A673 (cell line): ENCODE data around the gene RPRD1B. TPM values are rescaled to one million over a fixed set of nuclear protein-coding genes. Genes with fewer than 3 reads are reported as not detected.

ENCODE experiments used
- BruUV-seq: library from RNA; stranded (reverse); fragments of 400-500 nt; replicated peaks from 2 replicates; lab custom pipeline; 2021; lab: Mats Ljungman, UMichigan
- CTCF ChIA-PET: fragments of 300-600 bp; sonication (Branson Sonifier 250); formaldehyde crosslinking; loops from one replicate; lab custom pipeline; 2022; ENCODE audit warnings: antibody characterized with exemption; lab: Charles Lee
- POLR2A ChIA-PET: fragments of 300-600 bp; sonication (Branson Sonifier 250); formaldehyde crosslinking; loops from one replicate; lab custom pipeline; 2022; ENCODE audit warnings: antibody characterized with exemption; ENCODE audit not compliant: low non-redundant PET; lab: Charles Lee
- DNase-seq: peaks from one replicate; pipeline ENCODE4 v3.0.0-alpha.2; 2015; ENCODE audit warnings: low spot score
- H3K27ac ChIP-seq: fragments of 200-600 bp; sonication (generic); 2 replicates; pipeline ENCODE4 v1.5.1; 2016; ENCODE audit warnings: mixed run types, low read depth, mild to moderate bottlenecking, mixed read lengths, antibody characterized with exemption, low read length; ENCODE audit not compliant: poor library complexity, severe bottlenecking
- H3K27me3 ChIP-seq: fragments of 200-600 bp; sonication (generic); replicated peaks from 2 replicates; pipeline ENCODE4 v1.6.1; 2017; ENCODE audit warnings: mixed run types, low read depth, mild to moderate bottlenecking, mixed read lengths, antibody characterized with exemption, low read length; ENCODE audit not compliant: insufficient read depth, poor library complexity
- H3K36me3 ChIP-seq: fragments of 200-600 bp; sonication (generic); 2 replicates; pipeline ENCODE4 v1.6.1; 2016; ENCODE audit warnings: mixed run types, mild to moderate bottlenecking, mixed read lengths, antibody characterized with exemption, low read length; ENCODE audit not compliant: insufficient read depth, poor library complexity, severe bottlenecking
- H3K4me1 ChIP-seq: fragments of 200-600 bp; sonication (generic); 2 replicates; pipeline ENCODE4 v1.6.1; 2017; ENCODE audit warnings: mixed run types, mild to moderate bottlenecking, mixed read lengths, antibody characterized with exemption, low read length; ENCODE audit not compliant: insufficient read depth, poor library complexity, severe bottlenecking
- H3K4me3 ChIP-seq: fragments of 200-600 bp; sonication (generic); 2 replicates; pipeline ENCODE4 v1.5.1; 2016; ENCODE audit warnings: low read depth, mixed run types, mild to moderate bottlenecking, mixed read lengths, low read length; ENCODE audit not compliant: poor library complexity, severe bottlenecking
- H3K9me3 ChIP-seq: fragments of 200-600 bp; sonication (generic); 2 replicates; pipeline ENCODE4 v1.6.1; 2016; ENCODE audit warnings: mixed run types, low read depth, mild to moderate bottlenecking, mixed read lengths, antibody characterized with exemption, low read length; ENCODE audit not compliant: poor library complexity, severe bottlenecking
- EZH2 ChIP-seq: fragments of 200-600 bp; sonication (generic); IDR thresholded peaks from 2 replicates; pipeline ENCODE4 v1.6.1; 2017; ENCODE audit warnings: borderline replicate concordance, low read depth, mild to moderate bottlenecking, mixed read lengths, antibody characterized with exemption, low read length; ENCODE audit not compliant: poor library complexity, severe bottlenecking
- intact Hi-C: fragments of 100-400 bp; cut with micrococcal nuclease; formaldehyde crosslinking; loops from one replicate; pipeline ENCODE4 v1.10.0; 2022; ENCODE audit not compliant: unreplicated experiment
- total RNA-seq: library from RNA; stranded (reverse); gene quantifications from 2 replicates; pipeline ENCODE4 v1.2.3, GENCODE V29; 2021
- TF ChIP-seq, protein P1 (sequence below): fragments of 300-800, 200-600 bp; sonication (generic); conservative IDR thresholded peaks from 2 replicates; pipeline ENCODE4 v1.5.1; 2017; ENCODE audit warnings: low read depth, mild to moderate bottlenecking, antibody characterized with exemption, low read length, moderate library complexity, mixed read lengths

The RPRD1B gene
- total RNA-seq, 1 experiment from 2014 or later, result 36.1 TPM

DNA sequence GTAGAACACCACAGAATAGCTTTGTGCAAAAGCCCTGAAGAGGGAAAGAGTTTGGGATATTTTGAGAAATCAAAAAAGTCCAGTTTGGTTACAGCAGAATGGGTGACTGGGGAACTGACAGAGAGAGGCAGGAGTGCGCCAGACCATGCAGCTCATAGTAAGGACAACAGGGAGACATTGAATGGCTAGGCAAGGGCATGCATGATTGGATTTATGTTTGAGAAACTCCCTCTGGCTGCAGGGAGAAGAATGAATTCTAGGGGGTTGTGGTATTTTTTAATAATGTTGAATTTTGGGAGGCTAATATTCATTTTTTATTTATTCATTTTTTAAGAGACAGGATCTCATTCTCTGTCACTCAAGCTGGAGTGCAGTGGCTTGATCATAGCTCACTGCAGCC, 81.7 kb downstream of the RPRD1B start:
- Histone ChIP-seq H3K4me1 (no peaks in the 10 kb centered on the region), H3K36me3 (no peaks in the 10 kb centered on the region), H3K27me3 (no peaks in the 10 kb centered on the region), H3K4me3 (no peak overlapping the region), H3K27ac (no peak overlapping the region), H3K9me3 (no peaks in the 10 kb centered on the region)
- TF ChIP-seq, protein P1, sequence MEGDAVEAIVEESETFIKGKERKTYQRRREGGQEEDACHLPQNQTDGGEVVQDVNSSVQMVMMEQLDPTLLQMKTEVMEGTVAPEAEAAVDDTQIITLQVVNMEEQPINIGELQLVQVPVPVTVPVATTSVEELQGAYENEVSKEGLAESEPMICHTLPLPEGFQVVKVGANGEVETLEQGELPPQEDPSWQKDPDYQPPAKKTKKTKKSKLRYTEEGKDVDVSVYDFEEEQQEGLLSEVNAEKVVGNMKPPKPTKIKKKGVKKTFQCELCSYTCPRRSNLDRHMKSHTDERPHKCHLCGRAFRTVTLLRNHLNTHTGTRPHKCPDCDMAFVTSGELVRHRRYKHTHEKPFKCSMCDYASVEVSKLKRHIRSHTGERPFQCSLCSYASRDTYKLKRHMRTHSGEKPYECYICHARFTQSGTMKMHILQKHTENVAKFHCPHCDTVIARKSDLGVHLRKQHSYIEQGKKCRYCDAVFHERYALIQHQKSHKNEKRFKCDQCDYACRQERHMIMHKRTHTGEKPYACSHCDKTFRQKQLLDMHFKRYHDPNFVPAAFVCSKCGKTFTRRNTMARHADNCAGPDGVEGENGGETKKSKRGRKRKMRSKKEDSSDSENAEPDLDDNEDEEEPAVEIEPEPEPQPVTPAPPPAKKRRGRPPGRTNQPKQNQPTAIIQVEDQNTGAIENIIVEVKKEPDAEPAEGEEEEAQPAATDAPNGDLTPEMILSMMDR, result peak; percentile 30; the same call in 1 of the 2 replicates
- no peak for TF ChIP-seq EZH2
- ChIA-PET CTCF (interaction anchor here (1.3 kb wide), 1 partner anchor 42 kb away, joined by 3 read pairs; no protein-coding TSS in a partner anchor), POLR2A (no interaction called here)
- intact Hi-C loops, result no loop called here
- no peak for DNase-seq
- BruUV-seq, result no TSS peak

DNA sequence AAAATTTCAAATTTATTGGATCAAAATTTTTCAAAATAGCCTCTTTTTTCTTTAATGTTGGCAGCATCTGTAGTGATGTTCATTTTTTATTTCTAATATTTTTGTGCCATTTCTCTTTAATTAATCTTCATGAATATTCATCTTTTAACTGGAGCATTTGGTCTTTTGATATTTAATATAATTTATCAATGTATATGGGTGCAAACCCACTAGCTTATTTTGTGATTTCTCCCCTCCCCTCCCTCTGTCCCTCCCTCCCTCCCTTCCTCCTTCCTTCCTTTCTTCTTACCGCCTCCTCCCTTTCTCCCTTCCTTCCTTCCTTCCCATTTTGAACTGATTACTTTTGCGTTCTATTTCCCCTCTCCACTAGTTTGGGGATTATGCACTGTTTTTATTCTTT, 82.3 kb downstream of the RPRD1B start:
- H3K36me3 ChIP-seq, result no peaks in the 10 kb centered on the region
- DNase-seq, result no peak
- H3K4me3 ChIP-seq, result no peak overlapping the region
- intact Hi-C loops, result no loop called here
- no TSS peak for BruUV-seq
- no peak overlapping the region for H3K27ac ChIP-seq
- no peaks in the 10 kb centered on the region for H3K9me3 ChIP-seq
- CTCF ChIA-PET, result interaction anchor here (1.3 kb wide), 1 partner anchor 43 kb away, joined by 3 read pairs; no protein-coding TSS in a partner anchor
- no peaks in the 10 kb centered on the region for H3K4me1 ChIP-seq
- no peaks in the 10 kb centered on the region for H3K27me3 ChIP-seq
- POLR2A ChIA-PET, result no interaction called here
- TF ChIP-seq EZH2, result no peak
- TF ChIP-seq, protein P1, result no peak

DNA sequence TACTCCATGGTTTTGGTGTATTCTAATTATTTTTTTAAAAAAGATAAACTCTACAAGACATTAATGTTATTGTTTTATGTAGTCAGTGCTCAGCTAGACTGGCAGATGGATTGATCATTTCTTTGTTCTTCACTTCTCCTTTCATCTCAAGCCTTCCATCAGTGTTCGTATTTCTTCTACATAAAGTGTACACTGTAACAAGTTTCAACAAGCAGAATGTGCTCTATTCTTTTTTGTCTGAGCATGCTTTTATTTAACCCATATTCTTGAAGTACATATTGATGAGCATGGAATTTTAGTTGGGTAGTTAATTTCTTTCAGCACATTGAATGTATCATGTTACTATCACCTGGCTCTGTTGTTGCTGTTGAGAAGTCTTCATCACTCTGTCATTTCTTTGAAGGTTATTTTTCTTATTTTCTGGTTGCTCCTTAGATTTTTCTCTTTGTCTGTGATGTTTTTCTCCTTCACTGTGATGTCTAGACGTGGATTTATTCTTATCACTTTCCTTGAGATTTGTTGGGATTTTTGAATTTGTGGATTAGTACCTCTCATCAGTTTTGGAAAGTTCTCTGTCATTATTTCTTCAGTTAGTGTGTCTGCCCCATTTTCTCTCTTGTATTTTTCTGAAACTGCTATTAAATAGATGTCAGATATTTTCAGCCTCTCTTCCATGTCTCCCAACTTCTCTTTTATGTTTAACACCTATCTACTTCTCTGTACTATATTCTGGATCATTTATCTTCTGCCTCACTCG, 83.0 kb downstream of the RPRD1B start:
- Histone ChIP-seq H3K27ac (no peak overlapping the region), H3K9me3 (no peaks in the 10 kb centered on the region), H3K4me3 (no peak overlapping the region), H3K4me1 (no peaks in the 10 kb centered on the region), H3K27me3 (no peaks in the 10 kb centered on the region), H3K36me3 (no peaks in the 10 kb centered on the region)
- intact Hi-C loops, result no loop called here
- BruUV-seq, result no TSS peak
- TF ChIP-seq, protein P1, result no peak
- no peak for TF ChIP-seq EZH2
- ChIA-PET POLR2A (no interaction called here), CTCF (no interaction called here)
- no peak for DNase-seq
